Inflammatory macrophage (primary cell): Measurements from ENCODE around the gene PLAC1.

Experiments used
- DNase-seq, 2 donors: peaks; one replicate each; pipeline ENCODE4 v3.0.0-alpha.2; 2020 to 2022

PLAC1 gene

DNA sequence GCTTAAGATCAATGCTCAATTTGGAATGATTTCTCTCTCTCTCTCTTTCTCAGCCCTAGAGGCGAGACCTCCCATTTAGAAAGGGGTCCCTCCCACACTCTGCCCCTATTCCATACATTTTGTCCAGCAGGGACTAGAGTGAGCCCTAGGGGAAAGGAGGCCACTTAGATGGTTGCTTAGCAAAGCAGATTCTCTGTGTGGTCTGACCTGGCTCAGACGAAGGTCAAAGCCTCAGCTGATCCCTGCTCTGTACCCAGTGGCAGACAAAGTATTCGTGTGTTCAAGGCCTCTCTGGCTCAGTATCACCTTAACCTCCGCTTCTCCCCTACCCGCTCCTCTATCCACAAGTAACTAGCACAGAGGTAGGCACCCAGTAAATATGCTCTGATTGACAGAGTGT is 120.0 kb downstream of the PLAC1 start:
- no peak for DNase-seq

DNA sequence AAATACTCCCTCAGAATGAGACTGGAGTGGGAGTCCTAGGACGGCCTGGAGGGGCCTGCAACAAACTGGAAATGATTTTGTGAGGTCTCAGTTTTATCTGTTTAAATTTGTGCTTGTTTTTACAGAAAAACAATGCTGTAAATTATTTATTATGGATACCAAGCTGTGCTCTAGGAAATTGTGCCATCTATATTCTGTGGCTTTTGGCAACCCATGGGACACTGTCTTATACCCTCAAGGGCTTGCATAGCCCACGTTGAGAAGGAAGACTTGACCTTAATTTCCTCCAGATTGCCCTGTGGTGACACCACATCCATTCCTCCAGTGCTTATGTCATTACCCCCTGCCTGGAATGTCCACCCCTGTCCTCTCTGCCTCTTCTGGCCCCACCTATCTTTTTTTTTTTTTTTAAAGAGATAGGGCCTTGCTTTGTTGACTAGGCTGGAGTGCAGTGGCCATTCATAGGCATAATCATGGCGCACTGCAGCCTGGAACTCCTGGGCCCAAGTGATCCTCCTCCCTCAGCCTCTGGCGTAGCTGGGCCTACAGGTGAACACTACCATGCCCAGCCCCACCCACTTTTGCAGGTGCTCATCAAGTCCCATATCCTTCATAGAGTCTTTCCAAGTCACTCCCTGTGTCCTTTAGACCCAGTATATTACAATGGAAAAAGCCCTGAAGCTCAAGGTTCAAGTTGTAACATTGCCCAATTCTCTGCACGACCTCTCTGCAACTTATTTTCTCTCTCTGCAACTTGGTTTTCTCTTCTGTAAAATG is 120.9 kb downstream of the PLAC1 start:
- no peak for DNase-seq

DNA sequence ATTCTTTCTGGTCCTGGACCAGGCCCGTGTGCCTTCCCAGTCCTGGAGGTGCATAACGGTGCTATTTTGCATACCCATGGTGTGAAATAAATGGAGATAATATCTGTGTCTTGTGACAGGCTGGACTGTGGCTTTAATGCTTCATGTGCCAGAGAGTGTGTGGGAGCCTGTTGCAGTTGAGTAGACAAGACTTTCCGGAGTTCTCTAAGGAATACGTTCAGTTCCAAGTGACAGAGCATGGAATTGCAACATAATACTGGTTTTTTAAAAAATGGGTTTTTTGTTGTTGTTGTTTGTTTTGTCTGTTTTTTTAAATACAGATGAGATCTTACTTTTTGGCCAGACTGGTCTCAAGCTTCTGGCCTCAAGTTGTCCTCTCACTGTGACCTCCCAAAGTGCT is 124.3 kb downstream of the PLAC1 start:
- DNase-seq: no peak

DNA sequence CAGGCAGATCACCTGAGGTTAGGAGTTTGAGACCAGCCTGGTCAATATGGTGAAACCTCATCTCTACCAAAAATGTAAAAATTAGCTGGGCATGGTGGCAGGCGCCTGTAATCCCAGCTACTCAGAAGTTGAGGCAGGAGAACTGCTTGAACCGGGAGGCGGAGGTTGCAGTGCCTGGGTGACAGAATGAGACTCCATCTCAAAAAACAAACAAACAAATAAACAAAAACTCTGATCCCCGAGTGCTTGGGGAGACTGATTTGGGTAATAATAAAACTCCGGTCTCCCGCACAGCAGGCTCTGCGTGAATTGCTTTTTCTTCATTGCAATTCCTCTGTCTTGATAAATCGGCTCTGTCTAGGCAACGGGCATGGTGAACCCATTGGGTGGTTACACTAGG is 124.9 kb downstream of the PLAC1 start:
- DNase-seq: no peak

DNA sequence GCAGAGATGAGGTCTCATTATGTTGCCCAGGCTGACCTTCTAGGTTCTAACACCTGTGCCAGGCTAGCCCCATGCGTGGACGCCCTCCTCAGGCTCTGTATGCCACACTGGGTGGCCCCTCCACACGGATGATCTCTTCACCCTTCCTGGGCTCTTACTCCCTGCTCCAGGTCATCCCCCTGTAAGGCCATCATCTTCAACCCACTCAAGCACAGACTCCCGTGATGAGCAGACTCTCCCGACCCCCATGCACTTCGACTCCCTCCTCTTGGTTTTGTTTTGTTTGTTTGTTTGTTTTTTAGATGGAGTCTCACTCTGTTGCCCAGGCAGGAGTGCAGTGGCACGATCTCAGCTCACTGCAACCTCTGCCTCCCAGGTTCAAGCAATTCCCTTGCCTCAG is 127.4 kb downstream of the PLAC1 start:
- DNase-seq: no peak

DNA sequence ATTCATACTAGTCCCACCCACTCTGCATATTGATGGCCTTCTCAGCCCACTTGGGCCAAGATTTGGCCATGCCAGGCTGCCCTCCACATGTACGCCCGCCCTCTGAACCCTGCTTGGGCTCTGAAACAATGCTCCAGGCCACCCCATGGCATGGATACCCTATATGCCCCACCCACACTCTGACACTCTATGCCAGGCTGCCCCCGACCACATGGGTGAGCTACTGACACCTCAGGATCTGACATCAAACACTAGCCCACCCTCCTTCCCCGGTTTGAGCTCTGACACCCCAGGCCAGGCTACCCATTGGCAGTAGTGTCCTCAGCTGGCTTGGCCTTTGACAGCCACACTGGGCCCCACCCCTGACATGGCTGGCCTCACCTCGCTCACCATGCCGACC is 128.8 kb downstream of the PLAC1 start:
- no peak for DNase-seq

DNA sequence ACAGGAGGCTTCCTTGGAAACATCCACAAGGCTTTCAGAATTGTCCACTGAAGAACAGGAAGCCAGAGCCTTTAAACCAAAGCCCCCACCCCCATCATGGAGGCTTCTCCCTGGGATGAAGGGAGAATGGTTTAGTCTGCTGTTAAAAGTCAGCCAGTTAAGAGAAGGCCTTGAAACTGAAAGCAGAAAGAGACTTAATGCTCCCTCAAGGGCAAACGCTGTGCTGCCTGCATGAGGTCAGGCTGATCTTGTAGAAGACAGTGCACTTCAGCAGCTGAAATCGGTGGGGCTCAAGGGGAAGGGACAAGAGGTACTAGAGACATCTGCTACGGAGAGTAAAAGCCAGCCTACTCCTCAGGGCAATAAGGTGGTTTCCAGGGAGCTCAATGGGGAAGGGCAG is 129.3 kb downstream of the PLAC1 start:
- DNase-seq: no peak

DNA sequence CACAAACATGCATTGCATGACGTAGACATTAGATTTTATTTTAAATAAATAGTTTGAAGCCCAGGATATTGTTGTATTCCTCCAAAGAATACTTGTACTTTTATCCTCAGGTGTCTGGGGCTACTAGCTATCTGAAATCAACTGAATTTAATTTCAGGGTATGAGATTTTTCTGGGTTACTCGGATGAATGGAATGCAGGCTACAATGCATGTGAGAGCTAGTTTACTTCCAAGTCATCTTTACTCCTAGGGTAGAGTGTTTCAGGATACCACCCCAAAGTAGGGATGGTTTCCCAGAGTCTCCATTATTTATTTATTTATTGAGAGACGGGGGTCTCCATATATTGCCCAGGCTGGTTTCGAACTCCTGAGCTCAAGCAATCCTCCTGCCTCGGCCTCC is 131.9 kb downstream of the PLAC1 start:
- DNase-seq: no peak

DNA sequence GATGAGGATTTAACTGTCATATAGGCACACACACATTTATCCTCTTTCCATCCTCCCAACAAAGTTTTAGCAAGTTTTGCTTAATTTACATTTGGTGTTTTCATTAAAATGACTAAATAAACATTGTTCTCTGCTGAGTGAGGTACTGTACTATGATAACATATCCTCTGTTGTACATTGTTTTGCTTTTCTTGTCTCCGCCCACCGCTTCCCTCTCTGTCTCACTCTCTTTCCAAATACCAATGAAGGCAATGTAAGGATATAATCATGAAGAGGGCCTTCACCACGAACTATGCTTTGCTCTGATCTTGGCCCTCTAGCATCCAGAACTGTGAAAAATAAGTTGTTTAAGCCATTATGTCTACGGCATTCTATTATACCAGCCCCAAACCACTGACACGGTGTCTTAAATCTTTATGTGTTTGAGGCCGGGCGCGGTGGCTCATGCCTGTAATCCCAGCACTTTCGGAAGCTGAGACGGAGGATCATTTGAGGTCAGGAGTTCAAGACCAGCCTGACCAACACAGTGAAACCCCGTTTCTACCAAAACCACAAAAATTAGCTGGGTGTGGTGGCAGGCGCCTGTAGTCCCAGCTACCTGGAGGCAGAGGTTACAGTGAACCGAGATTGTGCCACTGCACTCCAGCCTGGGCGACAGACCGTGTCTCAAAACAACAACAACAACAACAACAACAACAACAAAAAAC is 133.0 kb downstream of the PLAC1 start:
- DNase-seq: no peak

DNA sequence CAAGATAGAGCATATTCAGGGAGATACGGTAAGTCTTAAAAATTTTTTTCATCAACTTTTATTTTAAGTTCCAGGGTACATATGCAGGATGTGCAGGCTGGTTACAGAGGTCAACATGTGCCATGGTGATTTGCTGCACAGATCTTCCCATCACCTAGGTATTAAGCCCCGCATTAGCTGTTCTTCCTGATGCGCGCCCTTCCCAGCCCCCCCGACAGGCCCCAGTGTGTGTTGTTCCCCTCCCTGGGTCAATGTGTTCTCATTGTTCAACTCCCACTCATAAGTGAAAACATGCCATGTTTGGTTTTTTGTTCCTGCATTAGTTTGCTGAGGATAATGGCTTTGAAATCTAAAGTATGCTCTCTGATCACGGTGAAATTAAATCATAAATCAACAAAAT is 134.1 kb downstream of the PLAC1 start:
- DNase-seq: no peak

DNA sequence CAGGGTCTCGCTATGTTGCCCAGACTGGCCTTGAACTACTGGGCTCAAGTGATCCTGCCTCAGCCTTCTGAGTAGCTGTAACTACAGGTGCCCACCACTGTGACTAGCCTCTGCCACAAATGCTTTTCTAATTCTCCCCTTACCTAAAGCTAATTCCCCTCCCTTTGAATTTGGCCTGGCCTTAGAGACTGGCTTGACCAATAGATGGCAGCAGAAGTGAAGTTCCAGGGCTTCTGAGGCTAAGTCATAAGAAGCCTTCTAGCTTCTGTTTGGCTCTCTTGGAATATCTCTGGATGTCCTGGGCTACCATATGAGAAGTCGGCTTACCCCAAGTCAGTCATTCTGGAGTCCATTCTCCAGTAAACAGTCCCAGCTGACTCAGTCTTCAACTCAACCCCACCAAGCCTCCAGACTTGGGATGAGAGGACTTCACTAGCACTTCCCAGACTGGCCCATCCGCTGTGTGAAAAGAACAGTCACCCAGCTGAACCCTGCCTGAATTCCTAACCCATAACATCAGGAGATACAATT is 137.3 kb downstream of the PLAC1 start:
- DNase-seq: peak; percentile 41 to 52
